OCI-LY7 (cell line): ENCODE results near the gene SRGAP2B. TPM values are rescaled to one million over a fixed set of nuclear protein-coding genes. Genes with fewer than 3 reads are reported as not detected.
"Not testable (repeated sequence)": the region's sequence is repeated elsewhere in the genome, so short reads cannot be mapped to it uniquely, and the experiment has no call there.

Source experiments
- BruUV-seq: library from RNA; stranded (reverse); fragments of 400-500 nt; replicated peaks from 2 replicates; lab custom pipeline; 2021; lab: Mats Ljungman, UMichigan
- CTCF ChIA-PET: fragments of 300-600 bp; sonication (Branson Sonifier 250); formaldehyde crosslinking; loops from one replicate; lab custom pipeline; 2022; ENCODE audit warnings: antibody characterized with exemption; ENCODE audit not compliant: unreplicated experiment; lab: Charles Lee
- POLR2A ChIA-PET: fragments of 300-600 bp; sonication (Branson Sonifier 250); formaldehyde crosslinking; loops from one replicate; lab custom pipeline; 2022; ENCODE audit warnings: antibody characterized with exemption; lab: Charles Lee
- DNase-seq: peaks from one replicate; pipeline ENCODE4 v3.0.0-alpha.2; 2015; ENCODE audit warnings: low spot score
- H2AFZ ChIP-seq: fragments of 200-600 bp; sonication (generic), shearing (Covaris generic); 2 replicates; pipeline ENCODE4 v1.6.1; 2014; ENCODE audit warnings: mild to moderate bottlenecking, antibody characterized with exemption, low read length, moderate library complexity
- H3K27ac ChIP-seq: fragments of 200-600 bp; sonication (generic); 2 replicates; pipeline ENCODE4 v1.5.1; 2014; ENCODE audit warnings: mixed run types, low read depth, mild to moderate bottlenecking, moderate library complexity, low read length, inconsistent platforms; ENCODE audit not compliant: poor library complexity, severe bottlenecking
- H3K36me3 ChIP-seq: fragments of 200-600 bp; sonication (generic); 2 replicates; pipeline ENCODE4 v1.6.1; 2014; ENCODE audit warnings: mild to moderate bottlenecking, antibody characterized with exemption, low read length, moderate library complexity, mixed read lengths; ENCODE audit not compliant: insufficient read depth
- H3K4me1 ChIP-seq: fragments of 200-600 bp; sonication (generic); 2 replicates; pipeline ENCODE4 v1.5.1; 2014; ENCODE audit warnings: mild to moderate bottlenecking, low read length; ENCODE audit not compliant: insufficient read depth, poor library complexity, severe bottlenecking
- H3K4me2 ChIP-seq: fragments of 200-600 bp; sonication (generic); 2 replicates; pipeline ENCODE4 v1.6.1; 2014; ENCODE audit warnings: mild to moderate bottlenecking, low read length
- H3K4me3 ChIP-seq: fragments of 200-600 bp; sonication (generic); 2 replicates; pipeline ENCODE4 v1.5.1; 2014; ENCODE audit warnings: mild to moderate bottlenecking, low read depth, low read length; ENCODE audit not compliant: poor library complexity, severe bottlenecking
- H3K79me2 ChIP-seq: fragments of 200-600 bp; sonication (generic); 2 replicates; pipeline ENCODE4 v1.6.1; 2016; ENCODE audit warnings: low read depth, mild to moderate bottlenecking, low read length, moderate library complexity, mixed read lengths; ENCODE audit not compliant: insufficient read depth
- H3K9me2 ChIP-seq: fragments of 200-600 bp; sonication (generic); 2 replicates; pipeline ENCODE4 v1.6.1; 2016; ENCODE audit warnings: mild to moderate bottlenecking, low read length, mixed read lengths; ENCODE audit not compliant: insufficient read depth
- H3K9me3 ChIP-seq: fragments of 200-600 bp; sonication (generic); 2 replicates; pipeline ENCODE4 v1.6.1; 2014; ENCODE audit warnings: mild to moderate bottlenecking, mixed run types, low read length, mixed read lengths
- H4K20me1 ChIP-seq: fragments of 200-600 bp; sonication (generic); 2 replicates; pipeline ENCODE4 v1.6.1; 2014; ENCODE audit warnings: mild to moderate bottlenecking, antibody characterized with exemption, low read length, moderate library complexity, mixed read lengths; ENCODE audit not compliant: insufficient read depth
- intact Hi-C: fragments of 100-400 bp; cut with micrococcal nuclease; formaldehyde crosslinking; loops from one replicate; pipeline ENCODE4 v1.10.0; 2022; ENCODE audit not compliant: unreplicated experiment
- total RNA-seq, 2 experiments: library from RNA; depleted of rRNA in 1 of 2; stranded (reverse); fragments of >200 nt in 1 of 2; shearing (Covaris generic) in 1 of 2; gene quantifications; 2 replicates each; pipeline ENCODE4 v1.2.3, GENCODE V29; 2014 to 2022

SRGAP2B gene
- total RNA-seq, 2 experiments from 2014 or later = 22.1 to 36.5 TPM

- H4K20me1 ChIP-seq, H3K4me1 ChIP-seq, H3K27ac ChIP-seq, H3K9me2 ChIP-seq, intact Hi-C loops, H3K36me3 ChIP-seq, H3K79me2 ChIP-seq, H3K9me3 ChIP-seq, POLR2A ChIA-PET, H3K4me2 ChIP-seq, CTCF ChIA-PET, DNase-seq, BruUV-seq, H2AFZ ChIP-seq, H3K4me3 ChIP-seq: not testable (repeated sequence)
Measured at GRCh38 chr1:144935310-144935709, 159.8 kb downstream of the SRGAP2B start.

GRCh38 chr1:144933014-144933413 lies 162.1 kb downstream of the SRGAP2B start:
- H3K79me2 ChIP-seq, intact Hi-C loops, H3K4me2 ChIP-seq, H3K9me2 ChIP-seq, POLR2A ChIA-PET, H2AFZ ChIP-seq, H3K36me3 ChIP-seq, H3K9me3 ChIP-seq, H3K27ac ChIP-seq, H4K20me1 ChIP-seq, DNase-seq, H3K4me3 ChIP-seq, H3K4me1 ChIP-seq, CTCF ChIA-PET, BruUV-seq: not testable (repeated sequence)

GRCh38 chr1:144932153-144932552 lies 163.0 kb downstream of the SRGAP2B start:
- BruUV-seq, H4K20me1 ChIP-seq, H3K9me2 ChIP-seq, H2AFZ ChIP-seq, H3K9me3 ChIP-seq, H3K4me1 ChIP-seq, POLR2A ChIA-PET, H3K36me3 ChIP-seq, H3K79me2 ChIP-seq, H3K27ac ChIP-seq, H3K4me2 ChIP-seq, H3K4me3 ChIP-seq, intact Hi-C loops, CTCF ChIA-PET, DNase-seq: not testable (repeated sequence)

GRCh38 chr1:144931553-144931952 lies 163.6 kb downstream of the SRGAP2B start:
- H3K36me3 ChIP-seq, CTCF ChIA-PET, H3K4me1 ChIP-seq, H3K27ac ChIP-seq, H4K20me1 ChIP-seq, H3K4me3 ChIP-seq, H3K79me2 ChIP-seq, intact Hi-C loops, H3K9me3 ChIP-seq, POLR2A ChIA-PET, H3K9me2 ChIP-seq, H2AFZ ChIP-seq, BruUV-seq, DNase-seq, H3K4me2 ChIP-seq: not testable (repeated sequence)

- H3K79me2 ChIP-seq, H2AFZ ChIP-seq, CTCF ChIA-PET, H3K4me2 ChIP-seq, BruUV-seq, H3K9me2 ChIP-seq, intact Hi-C loops, POLR2A ChIA-PET, DNase-seq, H3K9me3 ChIP-seq, H4K20me1 ChIP-seq, H3K27ac ChIP-seq, H3K36me3 ChIP-seq, H3K4me1 ChIP-seq, H3K4me3 ChIP-seq: not testable (repeated sequence)
Measured at GRCh38 chr1:144930085-144930777, 164.9 kb downstream of the SRGAP2B start.

GRCh38 chr1:144927292-144927691 lies 167.8 kb downstream of the SRGAP2B start:
- H3K9me2 ChIP-seq, H3K4me2 ChIP-seq, H2AFZ ChIP-seq, intact Hi-C loops, BruUV-seq, H3K27ac ChIP-seq, CTCF ChIA-PET, H3K9me3 ChIP-seq, H3K4me3 ChIP-seq, H3K4me1 ChIP-seq, H4K20me1 ChIP-seq, H3K79me2 ChIP-seq, POLR2A ChIA-PET, H3K36me3 ChIP-seq: not testable (repeated sequence)
- peak; percentile 8 for DNase-seq
